Measurements from ENCODE around the gene CCDC188.

CCDC188 gene

GRCh38 chr22:20117633-20118299 is 33.1 kb downstream of the CCDC188 start:
- no peak for TF ChIP-seq CTCF (IDR thresholded peaks at IDR 0.05; ENCODE audit: low read depth, low read length)
- DNase-seq (ENCODE audit: low read depth in 2 of 2): peak; percentile 25 to 31
- peak overlapping the region; percentile 72 to 79 for H3K4me3 ChIP-seq (replicated peaks in 1 of 2; ENCODE audit: low read depth in 2 of 2, low read length in 2 of 2)

GRCh38 chr22:20116951-20117632 is 33.8 kb downstream of the CCDC188 start, which contains the start of gene TRMT2A:
Gene TRMT2A, minus strand, starts transcription at chr22:20117226. Its CDS starts 320 bp downstream, at chr22:20116906.
- peak; percentile 99 for DNase-seq (ENCODE audit: low read depth in 2 of 2)
- H3K4me3 ChIP-seq (replicated peaks in 1 of 2; ENCODE audit: low read depth in 2 of 2, low read length in 2 of 2): peak within 1 kb of the TSS; percentile 98
- no peak for TF ChIP-seq CTCF (IDR thresholded peaks at IDR 0.05; ENCODE audit: low read depth, low read length)

- H3K4me3 ChIP-seq (replicated peaks in 1 of 2; ENCODE audit: low read depth in 2 of 2, low read length in 2 of 2): peak overlapping the region; percentile 98
- TF ChIP-seq CTCF (IDR thresholded peaks at IDR 0.05; ENCODE audit: low read depth, low read length): no peak
- no peak for DNase-seq (ENCODE audit: low read depth in 2 of 2)
These were observed 34.4 kb downstream of the CCDC188 start for GRCh38 chr22:20116376-20116950.

DNA sequence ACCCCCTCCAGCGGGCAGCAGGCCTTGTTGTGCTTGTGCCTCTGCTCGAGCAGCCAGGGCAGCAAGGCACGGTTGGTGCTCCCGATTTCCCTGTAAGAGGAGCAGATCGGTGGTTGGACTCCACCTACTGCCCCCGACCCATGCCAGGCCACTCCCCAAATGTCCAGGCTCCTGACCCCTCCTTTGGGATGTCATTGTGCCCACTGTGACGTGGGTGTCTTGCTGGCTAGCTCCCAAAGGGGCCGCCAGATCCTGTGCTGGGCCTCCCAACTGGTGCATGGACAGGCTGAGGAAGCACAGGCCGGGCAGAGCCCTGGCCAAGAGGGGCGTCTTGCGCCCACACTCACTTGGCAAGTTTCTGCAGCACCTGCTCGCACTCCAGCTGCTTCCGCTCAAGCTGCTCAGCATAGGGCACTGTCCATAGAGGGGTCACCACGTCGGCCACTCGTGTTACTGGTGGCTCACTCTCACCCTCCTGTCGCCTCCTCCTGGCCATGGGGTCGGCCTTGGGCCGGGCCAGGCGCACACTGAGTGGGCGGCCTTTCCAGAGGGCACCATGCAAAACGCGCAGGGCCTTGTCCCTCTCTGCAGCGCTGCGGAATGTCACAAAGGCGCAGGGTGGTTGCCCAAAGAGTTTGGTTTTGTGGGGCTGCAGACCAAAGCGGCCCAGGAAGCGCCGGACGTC is 35.0 kb downstream of the CCDC188 start, which contains the start of gene RANBP1:
Gene RANBP1 (plus strand): TSS at position 414 of the 685 bp plus-strand sequence. CDS start 81 bp downstream, at position 495.
- no peak for TF ChIP-seq CTCF (IDR thresholded peaks at IDR 0.05; ENCODE audit: low read depth, low read length)
- H3K4me3 ChIP-seq (replicated peaks in 1 of 2; ENCODE audit: low read depth in 2 of 2, low read length in 2 of 2): peak within 1 kb of the TSS; percentile 98
- no peak for DNase-seq (ENCODE audit: low read depth in 2 of 2)

DNA sequence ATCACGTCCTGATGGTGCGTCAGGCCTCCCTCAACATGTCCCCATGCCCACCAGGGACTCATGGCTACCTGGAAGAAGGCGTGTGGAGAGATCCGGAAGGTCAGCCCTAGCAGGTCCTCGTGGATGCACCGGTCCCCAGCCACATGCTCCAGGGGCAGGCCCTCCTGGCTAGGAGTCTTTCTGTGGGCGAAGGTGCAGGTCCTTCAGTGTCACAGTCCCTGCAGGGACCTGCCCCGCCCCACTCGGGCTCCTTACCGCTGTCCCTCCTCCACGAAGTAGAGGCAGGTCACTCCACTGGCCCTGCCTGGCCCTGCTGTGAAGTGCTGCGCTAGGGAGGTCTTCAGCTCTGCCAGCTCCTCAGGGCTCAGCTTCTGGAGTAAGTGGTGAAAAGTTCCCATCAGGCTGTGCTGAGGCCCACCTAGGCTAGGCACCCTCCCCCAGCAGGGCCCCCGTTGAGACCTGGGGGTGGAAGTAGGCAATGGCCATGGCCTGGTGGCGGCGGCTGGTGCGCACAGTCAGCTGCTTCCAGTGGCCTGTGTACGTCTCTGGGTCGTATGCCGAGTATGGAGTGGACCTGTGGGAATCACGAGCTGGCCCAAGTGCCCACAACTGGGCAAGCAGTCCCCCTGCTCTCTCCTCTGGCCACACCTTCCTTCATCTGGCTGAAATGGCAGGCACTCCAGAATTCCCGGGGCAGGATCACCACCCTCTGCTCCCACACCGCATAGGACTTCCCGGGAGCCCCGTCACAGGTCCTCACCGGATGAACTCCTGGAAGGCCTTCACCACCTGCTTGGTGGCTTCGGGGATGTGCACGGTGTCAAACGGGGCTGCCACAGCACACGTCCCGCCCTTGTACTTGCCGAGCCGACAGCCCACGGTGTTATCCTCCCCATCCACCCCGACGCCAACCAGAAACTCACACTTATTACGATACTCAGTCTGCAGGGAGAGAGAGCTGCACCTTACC is 36.1 kb downstream of the CCDC188 start:
- TF ChIP-seq CTCF (IDR thresholded peaks at IDR 0.05; ENCODE audit: low read depth, low read length): no peak
- H3K4me3 ChIP-seq (replicated peaks in 1 of 2; ENCODE audit: low read depth in 2 of 2, low read length in 2 of 2): no peak overlapping the region
- DNase-seq (ENCODE audit: low read depth in 2 of 2): no peak

Data from cardiac fibroblast (primary cell).